GM23338 (cell line): ENCODE data around the gene STT3B. TPM values are rescaled to one million over a fixed set of nuclear protein-coding genes. Genes with fewer than 3 reads are reported as not detected.

ENCODE experiments used
- ATAC-seq: fragments of 200-7000 bp; cut with Tn5 transposase; 3 replicates; pipeline ENCODE4 v1.9.1; 2020
- DNase-seq: peaks from one replicate; pipeline ENCODE4 v3.0.0-alpha.2; 2015; ENCODE audit warnings: low spot score
- H2AFZ ChIP-seq: fragments of 200-600 bp; sonication (generic); 2 replicates; pipeline ENCODE4 v1.8.0; 2016; ENCODE audit warnings: antibody characterized with exemption, mild to moderate bottlenecking, moderate library complexity
- H3F3A ChIP-seq: fragments of 200-600 bp; sonication (generic); replicated peaks from 2 replicates; pipeline ENCODE4 v1.8.0; 2017; ENCODE audit warnings: antibody characterized with exemption, mixed run types, low read depth
- H3K27ac ChIP-seq: fragments of 200-600 bp; sonication (generic); 2 replicates; pipeline ENCODE4 v1.6.1; 2016; ENCODE audit warnings: low read depth
- H3K27me3 ChIP-seq: fragments of 200-600 bp; sonication (generic); 2 replicates; pipeline ENCODE4 v1.8.0; 2016; ENCODE audit warnings: mild to moderate bottlenecking, mixed run types, moderate library complexity; ENCODE audit not compliant: insufficient read depth
- H3K36me3 ChIP-seq: fragments of 200-600 bp; sonication (generic); 2 replicates; pipeline ENCODE4 v1.8.0; 2016; ENCODE audit warnings: mild to moderate bottlenecking; ENCODE audit not compliant: insufficient read depth
- H3K4me1 ChIP-seq: fragments of 200-600 bp; sonication (generic); 2 replicates; pipeline ENCODE4 v1.8.0; 2016; ENCODE audit warnings: mild to moderate bottlenecking, moderate library complexity; ENCODE audit not compliant: insufficient read depth
- H3K4me2 ChIP-seq: fragments of 200-600 bp; sonication (generic); 2 replicates; pipeline ENCODE4 v1.7.1; 2017; ENCODE audit warnings: mixed run types
- H3K4me3 ChIP-seq: fragments of 200-600 bp; sonication (generic); 2 replicates; pipeline ENCODE4 v1.6.1; 2016; ENCODE audit warnings: mixed run types
- H3K79me2 ChIP-seq: fragments of 200-600 bp; sonication (generic); replicated peaks from 2 replicates; pipeline ENCODE4 v1.8.0; 2017; ENCODE audit warnings: mild to moderate bottlenecking; ENCODE audit not compliant: insufficient read depth
- H3K9me2 ChIP-seq: fragments of 200-600 bp; sonication (generic); 2 replicates; pipeline ENCODE4 v1.8.0; 2017; ENCODE audit not compliant: insufficient read depth
- H4K20me1 ChIP-seq: fragments of 200-600 bp; sonication (generic); replicated peaks from 2 replicates; pipeline ENCODE4 v1.8.0; 2017; ENCODE audit warnings: mild to moderate bottlenecking; ENCODE audit not compliant: insufficient read depth
- H3K27ac Mint-ChIP-seq: 2 replicates; pipeline ENCODE4 v1.8.0; 2020; ENCODE audit warnings: inconsistent platforms, mild to moderate bottlenecking, moderate library complexity, mixed read lengths
- H3K27me3 Mint-ChIP-seq: 3 replicates; pipeline ENCODE4 v1.8.0; 2022; ENCODE audit warnings: low read depth, mild to moderate bottlenecking, moderate library complexity, mixed read lengths, inconsistent platforms; ENCODE audit not compliant: insufficient read depth, poor library complexity
- H3K36me3 Mint-ChIP-seq: 3 replicates; pipeline ENCODE4 v1.8.0; 2021; ENCODE audit warnings: low read depth, mild to moderate bottlenecking, inconsistent platforms, moderate library complexity, mixed read lengths
- H3K4me1 Mint-ChIP-seq: 3 replicates; pipeline ENCODE4 v1.8.0; 2020; ENCODE audit warnings: mild to moderate bottlenecking, inconsistent platforms, mixed read lengths
- H3K4me3 Mint-ChIP-seq: 3 replicates; pipeline ENCODE4 v1.8.0; 2021; ENCODE audit warnings: moderate library complexity, mild to moderate bottlenecking, inconsistent platforms, mixed read lengths
- H3K9me3 Mint-ChIP-seq: 3 replicates; pipeline ENCODE4 v1.8.0; 2020; ENCODE audit warnings: moderate library complexity, mild to moderate bottlenecking, inconsistent platforms, mixed read lengths
- ETS1 ChIP-seq: IDR thresholded peaks from 2 replicates; pipeline ENCODE4 v1.6.1; 2016; ENCODE audit warnings: antibody characterized with exemption
- POLR2AphosphoS5 ChIP-seq: IDR thresholded peaks from 2 replicates; pipeline ENCODE4 v1.6.1; 2016; ENCODE audit warnings: antibody characterized with exemption, low read depth
- ZNF331 ChIP-seq: fragments of 250-450 bp; sonication (Bioruptor Pico); IDR thresholded peaks from 2 replicates; pipeline ENCODE4 v1.5.0; 2020; ENCODE audit warnings: low read depth, mild to moderate bottlenecking, moderate library complexity
- ZNF462 ChIP-seq: fragments of 250-450 bp; sonication (Bioruptor Pico); IDR thresholded peaks from 2 replicates; pipeline ENCODE4 v1.5.0; 2020; ENCODE audit warnings: mild to moderate bottlenecking, moderate library complexity
- polyA plus RNA-seq: library from polyadenylated mRNA; unstranded; fragments of >200 nt; fragmentation: Nextera tagmentation; extraction: Ambion mirVana; gene quantifications from 2 replicates; pipeline ENCODE4 v1.2.1, GENCODE V29; 2016
- total RNA-seq: library from RNA; depleted of rRNA; stranded (reverse); fragments of >200 nt; shearing (Covaris generic); gene quantifications from 2 replicates; pipeline ENCODE4 v1.2.3, GENCODE V29; 2014
- TF ChIP-seq, protein P1 (sequence below): IDR thresholded peaks from one replicate; pipeline ENCODE4 v1.6.1; 2018; ENCODE audit warnings: antibody characterized with exemption; ENCODE audit not compliant: unreplicated experiment

STT3B gene
- total and polyA plus RNA-seq, 2 experiments from 2014 or later: 44.1 to 167 TPM

DNA sequence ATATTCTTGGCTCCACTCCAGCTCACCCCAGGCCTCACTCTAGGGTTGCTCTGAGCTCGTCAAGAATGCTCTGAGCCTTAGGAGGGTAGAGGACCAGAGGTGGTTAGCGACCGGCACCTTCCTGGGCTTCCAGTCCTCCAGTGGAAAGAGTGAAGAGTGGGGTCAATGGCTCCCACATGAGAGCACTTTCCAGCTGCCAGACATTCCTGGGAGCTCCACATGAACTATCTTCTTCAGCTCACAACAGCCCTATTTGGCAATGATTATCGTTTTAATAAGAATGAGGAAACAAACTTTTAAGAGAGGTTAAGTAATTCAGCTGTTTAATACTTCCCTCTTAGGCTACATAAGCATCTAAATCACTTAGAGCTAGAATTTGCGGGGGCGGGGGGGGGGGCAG, 139.3 kb downstream of the STT3B start:
- no peaks in the 10 kb centered on the region for H3F3A ChIP-seq
- no peak overlapping the region for H3K4me2 ChIP-seq
- H3K36me3 ChIP-seq: no peaks in the 10 kb centered on the region
- Mint-ChIP-seq H3K4me3 (no peak overlapping the region), H3K9me3 (no peaks in the 10 kb centered on the region), H3K4me1 (peaks cover 16% of the 10 kb centered on the region), H3K36me3 (peaks cover 53% of the 10 kb centered on the region), H3K27ac (no peak overlapping the region), H3K27me3 (no peaks in the 10 kb centered on the region)
- no peaks in the 10 kb centered on the region for H3K27me3 ChIP-seq
- no peaks in the 10 kb centered on the region for H3K4me1 ChIP-seq
- no peaks in the 10 kb centered on the region for H3K9me2 ChIP-seq
- no peak for DNase-seq
- TF ChIP-seq, protein P1, sequence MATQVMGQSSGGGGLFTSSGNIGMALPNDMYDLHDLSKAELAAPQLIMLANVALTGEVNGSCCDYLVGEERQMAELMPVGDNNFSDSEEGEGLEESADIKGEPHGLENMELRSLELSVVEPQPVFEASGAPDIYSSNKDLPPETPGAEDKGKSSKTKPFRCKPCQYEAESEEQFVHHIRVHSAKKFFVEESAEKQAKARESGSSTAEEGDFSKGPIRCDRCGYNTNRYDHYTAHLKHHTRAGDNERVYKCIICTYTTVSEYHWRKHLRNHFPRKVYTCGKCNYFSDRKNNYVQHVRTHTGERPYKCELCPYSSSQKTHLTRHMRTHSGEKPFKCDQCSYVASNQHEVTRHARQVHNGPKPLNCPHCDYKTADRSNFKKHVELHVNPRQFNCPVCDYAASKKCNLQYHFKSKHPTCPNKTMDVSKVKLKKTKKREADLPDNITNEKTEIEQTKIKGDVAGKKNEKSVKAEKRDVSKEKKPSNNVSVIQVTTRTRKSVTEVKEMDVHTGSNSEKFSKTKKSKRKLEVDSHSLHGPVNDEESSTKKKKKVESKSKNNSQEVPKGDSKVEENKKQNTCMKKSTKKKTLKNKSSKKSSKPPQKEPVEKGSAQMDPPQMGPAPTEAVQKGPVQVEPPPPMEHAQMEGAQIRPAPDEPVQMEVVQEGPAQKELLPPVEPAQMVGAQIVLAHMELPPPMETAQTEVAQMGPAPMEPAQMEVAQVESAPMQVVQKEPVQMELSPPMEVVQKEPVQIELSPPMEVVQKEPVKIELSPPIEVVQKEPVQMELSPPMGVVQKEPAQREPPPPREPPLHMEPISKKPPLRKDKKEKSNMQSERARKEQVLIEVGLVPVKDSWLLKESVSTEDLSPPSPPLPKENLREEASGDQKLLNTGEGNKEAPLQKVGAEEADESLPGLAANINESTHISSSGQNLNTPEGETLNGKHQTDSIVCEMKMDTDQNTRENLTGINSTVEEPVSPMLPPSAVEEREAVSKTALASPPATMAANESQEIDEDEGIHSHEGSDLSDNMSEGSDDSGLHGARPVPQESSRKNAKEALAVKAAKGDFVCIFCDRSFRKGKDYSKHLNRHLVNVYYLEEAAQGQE: no peak
- H3K79me2 ChIP-seq: peaks cover 2% of the 10 kb centered on the region; the same call in 1 of the 2 replicates
- H4K20me1 ChIP-seq: peaks cover 4% of the 10 kb centered on the region; the same call in 1 of the 2 replicates
- ATAC-seq: no peak
- H2AFZ ChIP-seq: no peak overlapping the region
- no peak overlapping the region for H3K27ac ChIP-seq
- no peak overlapping the region for H3K4me3 ChIP-seq

- no peak for ATAC-seq
- H3F3A ChIP-seq: no peaks in the 10 kb centered on the region
- peaks cover 2% of the 10 kb centered on the region; the same call in 1 of the 2 replicates for H3K79me2 ChIP-seq
- Mint-ChIP-seq H3K27me3 (peaks cover 3% of the 10 kb centered on the region), H3K9me3 (no peaks in the 10 kb centered on the region), H3K4me3 (no peak overlapping the region), H3K4me1 (peaks cover 17% of the 10 kb centered on the region), H3K27ac (no peak overlapping the region), H3K36me3 (peaks cover 41% of the 10 kb centered on the region)
- H3K9me2 ChIP-seq: no peaks in the 10 kb centered on the region
- H4K20me1 ChIP-seq: peaks cover 4% of the 10 kb centered on the region; the same call in 1 of the 2 replicates
- no peak overlapping the region for H3K4me2 ChIP-seq
- H3K4me3 ChIP-seq: no peak overlapping the region
- H3K4me1 ChIP-seq: no peaks in the 10 kb centered on the region
- no peaks in the 10 kb centered on the region for H3K27me3 ChIP-seq
- no peak overlapping the region for H3K27ac ChIP-seq
- no peaks in the 10 kb centered on the region for H3K36me3 ChIP-seq
- no peak for DNase-seq
- H2AFZ ChIP-seq: no peak overlapping the region
- TF ChIP-seq ETS1: no peak
- TF ChIP-seq, protein P1: no peak
- no peak for TF ChIP-seq ZNF462 (CRISPR knock-in tag)
- no peak for TF ChIP-seq POLR2AphosphoS5
- no peak for TF ChIP-seq ZNF331
Observed at GRCh38 chr3:31673950-31674349, 141.2 kb downstream of the STT3B start.
